GM12892 (cell line): Measurements from ENCODE around the gene TMEM30B.

Source experiments
- POLR2A ChIP-seq: IDR thresholded peaks from 2 replicates; pipeline ENCODE4 v1.6.1; 2011; ENCODE audit warnings: low read depth, low read length, control low read depth
- POLR2AphosphoS5 ChIP-seq: IDR thresholded peaks from 2 replicates; pipeline ENCODE4 v1.6.1; 2011; ENCODE audit warnings: low read depth, low read length, control low read depth

DNA sequence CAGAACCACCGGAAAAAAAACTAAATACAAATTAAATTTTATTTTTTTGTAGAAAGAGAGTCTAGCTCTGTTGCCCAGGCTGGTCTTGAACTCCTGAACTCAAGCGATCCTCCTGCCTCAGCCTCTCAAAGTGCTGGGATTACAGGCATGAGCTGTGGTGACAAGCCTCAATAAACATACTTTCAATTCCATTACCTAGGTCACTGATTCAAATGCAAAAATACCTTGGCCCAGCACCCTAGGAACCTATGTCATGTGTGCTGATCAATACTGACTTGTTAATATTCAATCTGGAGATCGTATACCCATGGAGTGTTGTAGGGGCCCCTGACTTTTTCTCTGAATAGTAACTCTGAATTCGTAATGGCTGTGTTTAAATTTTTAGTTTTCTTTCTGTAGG, 7.1 kb upstream of the TMEM30B start:
- no peak for TF ChIP-seq POLR2A
- no peak for TF ChIP-seq POLR2AphosphoS5
